Measurements from ENCODE around the gene FXN.

DNA sequence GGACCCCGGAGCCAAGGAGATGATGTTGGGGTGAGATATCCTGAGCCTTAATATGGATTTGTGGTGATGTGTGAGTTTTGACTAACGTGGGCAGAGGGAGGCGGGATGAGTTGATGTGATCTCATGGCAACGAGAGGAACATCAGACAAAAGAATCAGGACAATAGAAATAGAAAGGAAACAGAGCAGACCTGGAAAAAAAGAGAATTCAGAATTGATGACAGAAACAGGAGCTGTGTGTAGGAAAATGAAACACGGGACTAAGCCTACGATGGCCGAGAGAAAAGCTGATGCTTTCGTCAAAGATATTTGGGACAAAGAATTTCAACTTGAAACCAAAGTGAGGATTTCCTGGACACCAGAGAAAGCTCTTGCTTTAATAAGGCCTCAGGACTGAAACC is 32.5 kb upstream of the FXN start:
- no peak for TF ChIP-seq POLR2AphosphoS5 (IDR thresholded peaks at IDR 0.05)
- TF ChIP-seq, protein P1, sequence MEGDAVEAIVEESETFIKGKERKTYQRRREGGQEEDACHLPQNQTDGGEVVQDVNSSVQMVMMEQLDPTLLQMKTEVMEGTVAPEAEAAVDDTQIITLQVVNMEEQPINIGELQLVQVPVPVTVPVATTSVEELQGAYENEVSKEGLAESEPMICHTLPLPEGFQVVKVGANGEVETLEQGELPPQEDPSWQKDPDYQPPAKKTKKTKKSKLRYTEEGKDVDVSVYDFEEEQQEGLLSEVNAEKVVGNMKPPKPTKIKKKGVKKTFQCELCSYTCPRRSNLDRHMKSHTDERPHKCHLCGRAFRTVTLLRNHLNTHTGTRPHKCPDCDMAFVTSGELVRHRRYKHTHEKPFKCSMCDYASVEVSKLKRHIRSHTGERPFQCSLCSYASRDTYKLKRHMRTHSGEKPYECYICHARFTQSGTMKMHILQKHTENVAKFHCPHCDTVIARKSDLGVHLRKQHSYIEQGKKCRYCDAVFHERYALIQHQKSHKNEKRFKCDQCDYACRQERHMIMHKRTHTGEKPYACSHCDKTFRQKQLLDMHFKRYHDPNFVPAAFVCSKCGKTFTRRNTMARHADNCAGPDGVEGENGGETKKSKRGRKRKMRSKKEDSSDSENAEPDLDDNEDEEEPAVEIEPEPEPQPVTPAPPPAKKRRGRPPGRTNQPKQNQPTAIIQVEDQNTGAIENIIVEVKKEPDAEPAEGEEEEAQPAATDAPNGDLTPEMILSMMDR (IDR thresholded peaks at IDR 0.05), result no peak

Data from breast epithelium (tissue), 3 donors.